A673 (cell line): ENCODE data around the gene GIMAP2. TPM values are rescaled to one million over a fixed set of nuclear protein-coding genes. Genes with fewer than 3 reads are reported as not detected.

Source experiments
- BruUV-seq: library from RNA; stranded (reverse); fragments of 400-500 nt; replicated peaks from 2 replicates; lab custom pipeline; 2021; lab: Mats Ljungman, UMichigan
- CTCF ChIA-PET: fragments of 300-600 bp; sonication (Branson Sonifier 250); formaldehyde crosslinking; loops from one replicate; lab custom pipeline; 2022; ENCODE audit warnings: antibody characterized with exemption; lab: Charles Lee
- POLR2A ChIA-PET: fragments of 300-600 bp; sonication (Branson Sonifier 250); formaldehyde crosslinking; loops from one replicate; lab custom pipeline; 2022; ENCODE audit warnings: antibody characterized with exemption; ENCODE audit not compliant: low non-redundant PET; lab: Charles Lee
- DNase-seq: peaks from one replicate; pipeline ENCODE4 v3.0.0-alpha.2; 2015; ENCODE audit warnings: low spot score
- H3K27ac ChIP-seq: fragments of 200-600 bp; sonication (generic); 2 replicates; pipeline ENCODE4 v1.5.1; 2016; ENCODE audit warnings: mixed run types, low read depth, mild to moderate bottlenecking, mixed read lengths, antibody characterized with exemption, low read length; ENCODE audit not compliant: poor library complexity, severe bottlenecking
- H3K27me3 ChIP-seq: fragments of 200-600 bp; sonication (generic); replicated peaks from 2 replicates; pipeline ENCODE4 v1.6.1; 2017; ENCODE audit warnings: mixed run types, low read depth, mild to moderate bottlenecking, mixed read lengths, antibody characterized with exemption, low read length; ENCODE audit not compliant: insufficient read depth, poor library complexity
- H3K36me3 ChIP-seq: fragments of 200-600 bp; sonication (generic); 2 replicates; pipeline ENCODE4 v1.6.1; 2016; ENCODE audit warnings: mixed run types, mild to moderate bottlenecking, mixed read lengths, antibody characterized with exemption, low read length; ENCODE audit not compliant: insufficient read depth, poor library complexity, severe bottlenecking
- H3K4me1 ChIP-seq: fragments of 200-600 bp; sonication (generic); 2 replicates; pipeline ENCODE4 v1.6.1; 2017; ENCODE audit warnings: mixed run types, mild to moderate bottlenecking, mixed read lengths, antibody characterized with exemption, low read length; ENCODE audit not compliant: insufficient read depth, poor library complexity, severe bottlenecking
- H3K4me3 ChIP-seq: fragments of 200-600 bp; sonication (generic); 2 replicates; pipeline ENCODE4 v1.5.1; 2016; ENCODE audit warnings: low read depth, mixed run types, mild to moderate bottlenecking, mixed read lengths, low read length; ENCODE audit not compliant: poor library complexity, severe bottlenecking
- H3K9me3 ChIP-seq: fragments of 200-600 bp; sonication (generic); 2 replicates; pipeline ENCODE4 v1.6.1; 2016; ENCODE audit warnings: mixed run types, low read depth, mild to moderate bottlenecking, mixed read lengths, antibody characterized with exemption, low read length; ENCODE audit not compliant: poor library complexity, severe bottlenecking
- EZH2 ChIP-seq: fragments of 200-600 bp; sonication (generic); IDR thresholded peaks from 2 replicates; pipeline ENCODE4 v1.6.1; 2017; ENCODE audit warnings: borderline replicate concordance, low read depth, mild to moderate bottlenecking, mixed read lengths, antibody characterized with exemption, low read length; ENCODE audit not compliant: poor library complexity, severe bottlenecking
- intact Hi-C: fragments of 100-400 bp; cut with micrococcal nuclease; formaldehyde crosslinking; loops from one replicate; pipeline ENCODE4 v1.10.0; 2022; ENCODE audit not compliant: unreplicated experiment
- total RNA-seq: library from RNA; stranded (reverse); gene quantifications from 2 replicates; pipeline ENCODE4 v1.2.3, GENCODE V29; 2021
- TF ChIP-seq, protein P1 (sequence below): fragments of 300-800, 200-600 bp; sonication (generic); conservative IDR thresholded peaks from 2 replicates; pipeline ENCODE4 v1.5.1; 2017; ENCODE audit warnings: low read depth, mild to moderate bottlenecking, antibody characterized with exemption, low read length, moderate library complexity, mixed read lengths

GIMAP2 gene
- total RNA-seq, 1 experiment from 2014 or later, result 4.3 TPM

- DNase-seq, result no peak
- TF ChIP-seq EZH2, result no peak
- TF ChIP-seq, protein P1, sequence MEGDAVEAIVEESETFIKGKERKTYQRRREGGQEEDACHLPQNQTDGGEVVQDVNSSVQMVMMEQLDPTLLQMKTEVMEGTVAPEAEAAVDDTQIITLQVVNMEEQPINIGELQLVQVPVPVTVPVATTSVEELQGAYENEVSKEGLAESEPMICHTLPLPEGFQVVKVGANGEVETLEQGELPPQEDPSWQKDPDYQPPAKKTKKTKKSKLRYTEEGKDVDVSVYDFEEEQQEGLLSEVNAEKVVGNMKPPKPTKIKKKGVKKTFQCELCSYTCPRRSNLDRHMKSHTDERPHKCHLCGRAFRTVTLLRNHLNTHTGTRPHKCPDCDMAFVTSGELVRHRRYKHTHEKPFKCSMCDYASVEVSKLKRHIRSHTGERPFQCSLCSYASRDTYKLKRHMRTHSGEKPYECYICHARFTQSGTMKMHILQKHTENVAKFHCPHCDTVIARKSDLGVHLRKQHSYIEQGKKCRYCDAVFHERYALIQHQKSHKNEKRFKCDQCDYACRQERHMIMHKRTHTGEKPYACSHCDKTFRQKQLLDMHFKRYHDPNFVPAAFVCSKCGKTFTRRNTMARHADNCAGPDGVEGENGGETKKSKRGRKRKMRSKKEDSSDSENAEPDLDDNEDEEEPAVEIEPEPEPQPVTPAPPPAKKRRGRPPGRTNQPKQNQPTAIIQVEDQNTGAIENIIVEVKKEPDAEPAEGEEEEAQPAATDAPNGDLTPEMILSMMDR, result no peak
- no TSS peak for BruUV-seq
- H3K9me3 ChIP-seq, result peaks cover 3% of the 10 kb centered on the region
- intact Hi-C loops, result no loop called here
- ChIA-PET POLR2A (no interaction called here), CTCF (no interaction called here)
- H3K27ac ChIP-seq, result no peak overlapping the region
- no peaks in the 10 kb centered on the region for H3K36me3 ChIP-seq
- no peaks in the 10 kb centered on the region for H3K4me1 ChIP-seq
- peaks cover 5% of the 10 kb centered on the region for H3K27me3 ChIP-seq
- no peak overlapping the region for H3K4me3 ChIP-seq
Observed at GRCh38 chr7:150733482-150734095, 48.1 kb downstream of the GIMAP2 start.

- CTCF ChIA-PET, result no interaction called here
- no peak for TF ChIP-seq EZH2
- TF ChIP-seq, protein P1, result no peak
- DNase-seq, result no peak
- Histone ChIP-seq H3K9me3 (no peaks in the 10 kb centered on the region), H3K27me3 (peaks cover 5% of the 10 kb centered on the region), H3K4me1 (no peaks in the 10 kb centered on the region), H3K27ac (no peak overlapping the region), H3K4me3 (no peak overlapping the region), H3K36me3 (no peaks in the 10 kb centered on the region)
- intact Hi-C loops, result no loop called here
- BruUV-seq, result no TSS peak
- POLR2A ChIA-PET, result no interaction called here
Observed at GRCh38 chr7:150734254-150734653, 48.7 kb downstream of the GIMAP2 start.

GRCh38 chr7:150735596-150736358 is 50.3 kb downstream of the GIMAP2 start:
- BruUV-seq, result no TSS peak
- intact Hi-C loops, result no loop called here
- CTCF ChIA-PET, result no interaction called here
- H3K36me3 ChIP-seq, result no peaks in the 10 kb centered on the region
- no peak for TF ChIP-seq EZH2
- TF ChIP-seq, protein P1, result no peak
- POLR2A ChIA-PET, result no interaction called here
- H3K27me3 ChIP-seq, result peaks cover 5% of the 10 kb centered on the region
- no peak for DNase-seq
- H3K9me3 ChIP-seq, result no peaks in the 10 kb centered on the region
- H3K4me3 ChIP-seq, result no peak overlapping the region
- no peak overlapping the region for H3K27ac ChIP-seq
- H3K4me1 ChIP-seq, result no peaks in the 10 kb centered on the region
